KMS-11 (cell line): ENCODE measurements around the gene ANGEL2.

ENCODE experiments used
- H2AFZ ChIP-seq: fragments of 200-600 bp; sonication (generic); 2 replicates; pipeline ENCODE4 v1.6.1; 2016; ENCODE audit warnings: antibody characterized with exemption, mixed run types, low read depth
- H3K27ac ChIP-seq: fragments of 200-600 bp; sonication (generic); 2 replicates; pipeline ENCODE4 v1.6.1; 2016; ENCODE audit warnings: mild to moderate bottlenecking, mixed run types
- H3K27me3 ChIP-seq: fragments of 200-600 bp; sonication (generic); 2 replicates; pipeline ENCODE4 v1.6.1; 2017; ENCODE audit warnings: mild to moderate bottlenecking, low read depth, mixed run types, moderate library complexity; ENCODE audit not compliant: insufficient read depth
- H3K36me3 ChIP-seq: fragments of 200-600 bp; sonication (generic); 2 replicates; pipeline ENCODE4 v1.6.1; 2017; ENCODE audit warnings: mild to moderate bottlenecking, mixed run types; ENCODE audit not compliant: insufficient read depth
- H3K4me1 ChIP-seq: fragments of 200-600 bp; sonication (generic); 2 replicates; pipeline ENCODE4 v1.6.1; 2016; ENCODE audit warnings: mild to moderate bottlenecking, low read depth, mixed run types; ENCODE audit not compliant: poor library complexity, severe bottlenecking
- H3K4me2 ChIP-seq: fragments of 200-600 bp; sonication (generic); 2 replicates; pipeline ENCODE4 v1.7.0; 2016; ENCODE audit warnings: mild to moderate bottlenecking, mixed run types
- H3K4me3 ChIP-seq: fragments of 200-600 bp; sonication (generic); IDR thresholded peaks from 2 replicates; pipeline ENCODE4 v1.6.1; 2017; ENCODE audit warnings: low read depth, low read length, mixed read lengths; ENCODE audit not compliant: insufficient read depth
- H3K79me2 ChIP-seq: fragments of 200-600 bp; sonication (generic); 2 replicates; pipeline ENCODE4 v1.6.1; 2016; ENCODE audit warnings: low read depth, mixed run types; ENCODE audit not compliant: insufficient read depth
- H3K9ac ChIP-seq: fragments of 200-600 bp; sonication (generic); 2 replicates; pipeline ENCODE4 v1.6.1; 2016; ENCODE audit warnings: mild to moderate bottlenecking, mixed run types
- H4K20me1 ChIP-seq: fragments of 200-600 bp; sonication (generic); 2 replicates; pipeline ENCODE4 v1.6.1; 2016; ENCODE audit warnings: mild to moderate bottlenecking, mixed run types; ENCODE audit not compliant: insufficient read depth
- TF ChIP-seq, protein P1 (sequence below): fragments of 200-600 bp; sonication (generic); conservative IDR thresholded peaks from 2 replicates; pipeline ENCODE4 v1.6.1; 2017; ENCODE audit warnings: low read depth, mild to moderate bottlenecking, antibody characterized with exemption, low read length, moderate library complexity, mixed read lengths

The ANGEL2 gene

DNA sequence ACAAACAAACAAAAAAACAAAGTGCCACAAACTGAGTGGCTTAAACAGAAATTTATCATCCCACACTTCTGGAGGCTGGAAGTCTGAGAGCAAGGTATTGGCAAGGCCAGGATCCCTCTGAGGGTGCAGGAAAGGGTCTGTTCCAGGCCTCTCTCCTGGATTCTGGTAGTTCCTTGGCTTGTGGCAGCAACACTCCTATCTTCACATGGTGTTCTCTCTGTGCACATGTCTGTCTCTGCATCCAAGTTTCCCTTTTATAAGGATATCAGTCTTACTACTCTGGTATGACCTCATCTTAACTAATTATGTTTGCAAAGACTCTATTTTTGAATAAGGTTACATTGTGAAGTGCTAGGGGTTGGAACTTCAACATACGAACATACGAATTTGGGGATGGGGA lies 70.6 kb downstream of the ANGEL2 start:
- no peak overlapping the region for H3K4me2 ChIP-seq
- H3K79me2 ChIP-seq: no peaks in the 10 kb centered on the region
- H4K20me1 ChIP-seq: no peaks in the 10 kb centered on the region
- no peak overlapping the region for H3K9ac ChIP-seq
- no peaks in the 10 kb centered on the region for H3K27me3 ChIP-seq
- TF ChIP-seq, protein P1, sequence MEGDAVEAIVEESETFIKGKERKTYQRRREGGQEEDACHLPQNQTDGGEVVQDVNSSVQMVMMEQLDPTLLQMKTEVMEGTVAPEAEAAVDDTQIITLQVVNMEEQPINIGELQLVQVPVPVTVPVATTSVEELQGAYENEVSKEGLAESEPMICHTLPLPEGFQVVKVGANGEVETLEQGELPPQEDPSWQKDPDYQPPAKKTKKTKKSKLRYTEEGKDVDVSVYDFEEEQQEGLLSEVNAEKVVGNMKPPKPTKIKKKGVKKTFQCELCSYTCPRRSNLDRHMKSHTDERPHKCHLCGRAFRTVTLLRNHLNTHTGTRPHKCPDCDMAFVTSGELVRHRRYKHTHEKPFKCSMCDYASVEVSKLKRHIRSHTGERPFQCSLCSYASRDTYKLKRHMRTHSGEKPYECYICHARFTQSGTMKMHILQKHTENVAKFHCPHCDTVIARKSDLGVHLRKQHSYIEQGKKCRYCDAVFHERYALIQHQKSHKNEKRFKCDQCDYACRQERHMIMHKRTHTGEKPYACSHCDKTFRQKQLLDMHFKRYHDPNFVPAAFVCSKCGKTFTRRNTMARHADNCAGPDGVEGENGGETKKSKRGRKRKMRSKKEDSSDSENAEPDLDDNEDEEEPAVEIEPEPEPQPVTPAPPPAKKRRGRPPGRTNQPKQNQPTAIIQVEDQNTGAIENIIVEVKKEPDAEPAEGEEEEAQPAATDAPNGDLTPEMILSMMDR: no peak
- no peak overlapping the region for H3K27ac ChIP-seq
- H3K36me3 ChIP-seq: no peaks in the 10 kb centered on the region
- H3K4me3 ChIP-seq: no peak overlapping the region
- H2AFZ ChIP-seq: no peak overlapping the region
- peaks cover 11% of the 10 kb centered on the region for H3K4me1 ChIP-seq

DNA sequence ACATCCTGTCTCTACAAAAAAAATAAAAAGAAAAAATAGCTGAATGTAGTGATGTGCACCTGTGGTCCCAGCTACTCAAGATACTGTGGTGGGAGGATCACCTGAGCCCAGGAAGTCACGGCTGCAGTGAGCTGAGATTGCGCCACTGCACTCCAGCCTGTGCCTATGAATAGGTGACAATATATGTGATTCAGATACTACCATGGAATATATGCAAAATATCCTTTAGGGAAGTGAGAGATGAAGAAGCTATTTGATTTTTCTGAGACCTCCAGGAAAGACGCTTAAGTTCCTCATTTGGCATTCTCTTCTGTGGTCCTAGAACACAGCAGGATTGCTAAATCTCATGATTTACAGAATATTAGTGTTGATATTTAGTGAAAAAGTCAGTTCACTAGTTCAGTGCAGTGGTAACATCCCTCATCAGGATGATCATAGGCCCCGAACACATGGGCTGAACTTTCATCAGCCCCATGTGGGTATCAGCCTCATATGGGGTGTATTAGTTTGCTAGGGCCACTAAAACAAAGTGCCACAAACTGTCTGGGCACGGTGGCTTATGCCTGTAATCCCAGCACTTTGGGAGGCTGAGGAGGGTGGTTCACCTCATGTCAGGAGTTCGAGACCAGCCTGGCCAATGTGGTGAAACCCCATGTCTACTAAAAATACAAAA lies 71.3 kb downstream of the ANGEL2 start:
- H3K9ac ChIP-seq: no peak overlapping the region
- H3K36me3 ChIP-seq: no peaks in the 10 kb centered on the region

DNA sequence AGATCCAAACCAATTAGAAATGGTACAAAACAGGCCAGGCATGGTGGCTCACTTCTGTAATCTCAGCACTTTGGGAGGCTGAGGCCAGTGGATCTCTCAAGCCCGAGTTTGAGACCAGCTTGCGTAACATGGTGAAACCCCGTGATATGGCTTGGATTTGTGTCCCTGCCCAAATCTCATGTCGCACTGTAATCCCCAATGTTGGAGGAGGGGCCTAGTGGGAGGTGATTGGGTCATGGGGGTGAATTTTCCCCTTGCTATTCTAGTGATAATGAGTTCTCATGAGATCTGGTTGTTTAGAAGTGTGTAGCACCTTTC lies 72.3 kb downstream of the ANGEL2 start:
- Histone ChIP-seq H3K79me2 (no peaks in the 10 kb centered on the region), H2AFZ (no peak overlapping the region), H3K36me3 (no peaks in the 10 kb centered on the region), H3K9ac (no peak overlapping the region), H3K4me1 (peaks cover 11% of the 10 kb centered on the region), H3K27ac (no peak overlapping the region), H3K4me3 (no peak overlapping the region), H3K4me2 (no peak overlapping the region), H3K27me3 (no peaks in the 10 kb centered on the region), H4K20me1 (no peaks in the 10 kb centered on the region)
- TF ChIP-seq, protein P1: no peak

More for the DNA sequence above, 71.3 kb downstream of the ANGEL2 start:
- TF ChIP-seq, protein P1: no peak
- Histone ChIP-seq H3K4me2 (no peak overlapping the region), H3K27me3 (no peaks in the 10 kb centered on the region), H4K20me1 (no peaks in the 10 kb centered on the region), H3K4me3 (no peak overlapping the region), H3K79me2 (no peaks in the 10 kb centered on the region), H3K27ac (no peak overlapping the region), H2AFZ (no peak overlapping the region), H3K4me1 (peaks cover 11% of the 10 kb centered on the region)

DNA sequence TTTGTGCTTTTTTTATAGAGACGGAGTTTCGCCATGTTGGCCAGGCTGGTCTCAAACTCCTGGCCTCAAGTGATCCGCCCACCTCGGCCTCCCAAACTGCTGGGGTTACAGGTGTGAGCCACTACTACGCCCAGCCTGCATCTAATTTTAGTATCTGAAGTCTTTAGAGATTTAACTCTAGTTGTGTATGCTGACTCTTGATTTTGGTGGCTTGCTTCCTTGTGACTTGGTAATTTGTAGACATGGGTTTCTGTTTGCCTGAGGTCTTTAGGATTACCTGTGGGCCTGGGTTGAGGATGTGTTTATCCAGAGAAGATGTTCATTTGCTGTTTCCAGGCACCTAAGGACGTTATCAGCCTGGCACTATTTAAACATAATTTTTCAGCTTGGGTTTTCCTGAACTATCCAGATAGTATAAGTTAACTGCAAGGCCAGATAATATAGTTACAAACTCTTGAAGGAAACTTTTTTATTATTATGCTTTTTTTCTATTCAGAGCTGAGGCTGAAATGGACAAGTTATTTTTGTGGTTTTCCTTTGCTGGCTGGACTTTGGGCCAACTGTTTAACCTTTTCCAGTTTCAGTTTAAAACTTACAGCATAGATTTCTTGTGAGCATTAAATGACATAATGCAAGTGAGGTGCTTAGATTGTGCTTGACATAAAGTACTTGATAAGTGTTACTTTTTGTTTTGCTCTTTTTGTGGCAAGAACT lies 72.8 kb downstream of the ANGEL2 start:
- Histone ChIP-seq H3K79me2 (no peaks in the 10 kb centered on the region), H3K4me3 (no peak overlapping the region), H3K9ac (no peak overlapping the region), H3K27ac (no peak overlapping the region), H3K4me1 (peaks cover 11% of the 10 kb centered on the region), H3K4me2 (no peak overlapping the region), H4K20me1 (no peaks in the 10 kb centered on the region), H2AFZ (no peak overlapping the region), H3K36me3 (no peaks in the 10 kb centered on the region), H3K27me3 (no peaks in the 10 kb centered on the region)
- TF ChIP-seq, protein P1: no peak
